Spleen (tissue), 13 donors: ENCODE measurements around the gene APOBEC3C. TPM values are rescaled to one million over a fixed set of nuclear protein-coding genes. Genes with fewer than 3 reads are reported as not detected.

Experiments used
- DNase-seq: peaks from one replicate; pipeline ENCODE4 v3.0.0-alpha.2; 2020
- H3K27ac ChIP-seq, 8 donors: fragments of 200-600 bp; sonication (generic) in 7 of 8; 1 replicate in 4 of 8; 2 replicates in 4 of 8; pipeline versions ENCODE4 v1.5.0 to v1.8.0; 2016 to 2021; ENCODE audit warnings: inconsistent platforms in 4 of 8, mild to moderate bottlenecking in 4 of 8, moderate library complexity in 1 of 8
- H3K27me3 ChIP-seq, 7 donors: fragments of 200-600 bp; sonication (generic) in 6 of 7; replicated peaks in 1 of 7; 1 replicate in 4 of 7; 2 replicates in 3 of 7; pipeline versions ENCODE4 v1.5.0 to v1.8.0; 2016 to 2021; ENCODE audit warnings: inconsistent platforms in 3 of 7, mild to moderate bottlenecking in 1 of 7
- H3K36me3 ChIP-seq, 6 donors: fragments of 200-600 bp; sonication (generic) in 5 of 6; 1 replicate in 4 of 6; 2 replicates in 2 of 6; pipeline versions ENCODE4 v1.5.0 to v1.8.0; 2016 to 2021; ENCODE audit warnings: inconsistent platforms in 2 of 6
- H3K4me1 ChIP-seq, 6 donors: fragments of 200-600 bp; sonication (generic) in 5 of 6; 1 replicate in 3 of 6; 2 replicates in 3 of 6; pipeline versions ENCODE4 v1.5.0 to v1.8.0; 2016 to 2021; ENCODE audit warnings: inconsistent platforms in 3 of 6
- H3K4me3 ChIP-seq, 8 donors: fragments of 200-600 bp; sonication (generic) in 7 of 8; 1 replicate in 4 of 8; 2 replicates in 4 of 8; pipeline versions ENCODE4 v1.5.0 to v1.8.0; 2016 to 2021; ENCODE audit warnings: inconsistent platforms in 4 of 8, mild to moderate bottlenecking in 4 of 8, moderate library complexity in 2 of 8
- H3K9me3 ChIP-seq, 8 donors: fragments of 200-600 bp; sonication (generic) in 7 of 8; 1 replicate in 4 of 8; 2 replicates in 4 of 8; pipeline versions ENCODE4 v1.5.0 to v1.8.0; 2016 to 2021; ENCODE audit warnings: inconsistent platforms in 4 of 8
- CTCF ChIP-seq, 11 experiments: fragments of 200-600 bp in 7 of 11; fragments of 450-650 bp in 4 of 11; sonication (generic) in 4 of 11; IDR thresholded peaks in 8 of 11; conservative IDR thresholded peaks in 3 of 11; 1 replicate in 7 of 11; 2 replicates in 4 of 11; pipeline versions ENCODE4 v1.4.0 to v1.8.0; 2016 to 2021; ENCODE audit warnings: antibody characterized with exemption in 11 of 11, inconsistent platforms in 4 of 11, mild to moderate bottlenecking in 1 of 11
- POLR2A ChIP-seq, 3 donors: fragments of 450-650 bp; IDR thresholded peaks; one replicate each; pipeline ENCODE4 v1.5.1; 2017; ENCODE audit warnings: antibody characterized with exemption in 3 of 3, mild to moderate bottlenecking in 1 of 3
- POLR2AphosphoS5 ChIP-seq, 3 donors: sonication (generic); formaldehyde crosslinking; IDR thresholded peaks; one replicate each; pipeline ENCODE4 v1.5.1; 2017; ENCODE audit warnings: antibody characterized with exemption in 3 of 3
- WGBS, 5 donors: extraction: QIAGEN DNeasy Blood & Tissue Kit in 3 of 5; methylation state at CpG; one replicate each; pipeline versions ENCODE4 v1.1.5 to v1.1.7; 2013 to 2018; 5-methylcytosine and 5-hydroxymethylcytosine counted together
- intact Hi-C: fragments of 100-400 bp; cut with DNase I; formaldehyde crosslinking; loops from one replicate; pipeline ENCODE4 v1.15.0; 2023; ENCODE audit warnings: low total_unique reads
- long read RNA-seq, 2 donors: transcript quantifications; one replicate each; lab custom pipeline, GENCODE V29; 2026
- polyA plus RNA-seq, 3 donors: library from polyadenylated mRNA; stranded (reverse); fragments of 200-250 nt; gene quantifications; one replicate each; pipeline ENCODE4 v1.2.1, GENCODE V29; 2013
- total RNA-seq, 7 donors: library from RNA; depleted of rRNA in 3 of 7; stranded (reverse); fragments of >200 nt in 3 of 7; fragmentation: NEBNext Ultra II Directional in 4 of 7; extraction: Animal tissue kit (Norgen Biotek cat#: 25700) in 4 of 7; gene quantifications; one replicate each; pipeline versions ENCODE4 v1.1.0 to v1.2.1, GENCODE V29; 2016 to 2021
- donor health status: healthy with polysubstance abuse.
- donor health status: DM: no; HTN: no; CAD: no; lungs with moderate emphysema.
- donor health status: DM: no; HTN: no; CAD: no.
- donor health status: Bipolar disorder and iron deficiency.
- donor health status: healthy.
- donor health status: DM: no; HTN: no; CAD: no.
- donor health status: DM: yes; HTN: yes; CAD: no.

The APOBEC3C gene
- total RNA-seq, result 10 to 100 TPM; 23.5 to 72.4 (median 54.2) TPM
- polyA plus RNA-seq, result 10 to 100 TPM; 42.8 to 60.3 (median 45.2) TPM
- long read RNA-seq, donor 1, transcript APOBEC3C-201 (4 exons, 2,818 nt), result major isoform, 20 of 20 reads
- long read RNA-seq, donor 1, partial matches to known transcripts, result 0 of 20 reads
- long read RNA-seq, donor 1, other reads (novel, unspliced or antisense), result 0 of 20 reads
- long read RNA-seq, donor 2, transcript APOBEC3C-201 (4 exons, 2,818 nt), result major isoform, 24 of 33 reads
- long read RNA-seq, donor 2, partial matches to known transcripts, result 8 of 33 reads
- long read RNA-seq, donor 2, other reads (novel, unspliced or antisense), result 0 of 33 reads

- H3K27ac ChIP-seq, result peak within 1 kb of the TSS; percentile 85 to 96 (median 92)
- TF ChIP-seq CTCF (IDR thresholded peaks at IDR 0.05 in 8 of 11, conservative IDR thresholded peaks at IDR 0.05 in 3 of 11) (peak in 9 of 11 experiments; percentile 7 to 53 (median 29)), POLR2AphosphoS5 (IDR thresholded peaks at IDR 0.05) (peak; percentile 75 to 86 (median 84)), POLR2A (IDR thresholded peaks at IDR 0.05) (peak in 2 of 3 donors; percentile 39 to 68)
- H3K27me3 ChIP-seq, result no peaks in the 10 kb centered on the region
- DNase-seq, result peak; percentile 91
- 0 to 2% (median 1%) methylated on average over 15 to 18 of the region's 18 CpGs for WGBS, 5 donors
- H3K4me1 ChIP-seq, result peaks cover 11 to 66% (median 39%) of the 10 kb centered on the region in 6 donors
- H3K9me3 ChIP-seq, result no peaks in the 10 kb centered on the region
- H3K4me3 ChIP-seq, result peak within 1 kb of the TSS; percentile 48 to 78 (median 60)
- intact Hi-C loops, result loop anchor here (10.0 kb wide), 2 partner anchors 61 to 301 kb away; partner anchors contain the start of genes APOBEC3G and RPL3
- peaks cover 0 to 35% (median 5%) of the 10 kb centered on the region in 6 donors for H3K36me3 ChIP-seq
These were observed at the start of gene APOBEC3C for GRCh38 chr22:39013942-39014722. Gene APOBEC3C (plus strand): TSS chr22:39014257. CDS start chr22:39014363, 106 bp downstream.

GRCh38 chr22:38964306-38964705 lies 49.8 kb upstream of the APOBEC3C start:
- 81 to 91% (median 89%) methylated on average over 7 of the region's 7 CpGs; no CpG with 5 or more reads in 1 of the 5 donors for WGBS, 5 donors
- no peak overlapping the region for H3K4me3 ChIP-seq
- peak; percentile 72 for DNase-seq
- no peaks in the 10 kb centered on the region for H3K9me3 ChIP-seq
- TF ChIP-seq POLR2AphosphoS5 (IDR thresholded peaks at IDR 0.05) (peak in 1 of 3 donors; percentile 12), CTCF (IDR thresholded peaks at IDR 0.05 in 8 of 11, conservative IDR thresholded peaks at IDR 0.05 in 3 of 11) (no peak), POLR2A (IDR thresholded peaks at IDR 0.05) (no peak)
- H3K27ac ChIP-seq, result peak overlapping the region in 2 of 8 donors; percentile 17 to 54
- intact Hi-C loops, result no loop called here
- peaks cover 0 to 44% (median 18%) of the 10 kb centered on the region in 6 donors for H3K4me1 ChIP-seq
- H3K36me3 ChIP-seq, result peaks cover 0 to 37% (median 0%) of the 10 kb centered on the region in 6 donors
- peaks cover 0 to 19% (median 0%) of the 10 kb centered on the region in 7 donors for H3K27me3 ChIP-seq

GRCh38 chr22:38964989-38965388 lies 49.1 kb upstream of the APOBEC3C start:
- Histone ChIP-seq H3K27me3 (peaks cover 0 to 24% (median 0%) of the 10 kb centered on the region in 7 donors), H3K9me3 (no peaks in the 10 kb centered on the region), H3K27ac (peak overlapping the region in 2 of 8 donors; percentile 28 to 54), H3K4me3 (peak overlapping the region in 1 of 8 donors; percentile 9), H3K4me1 (peaks cover 0 to 40% (median 18%) of the 10 kb centered on the region in 6 donors), H3K36me3 (peaks cover 0 to 30% (median 0%) of the 10 kb centered on the region in 6 donors)
- 75 to 82% (median 78%) methylated on average over 3 to 4 of the region's 4 CpGs; no CpG with 5 or more reads in 1 of the 5 donors for WGBS, 5 donors
- TF ChIP-seq POLR2AphosphoS5 (IDR thresholded peaks at IDR 0.05) (peak in 2 of 3 donors; percentile 6 to 35), CTCF (IDR thresholded peaks at IDR 0.05 in 8 of 11, conservative IDR thresholded peaks at IDR 0.05 in 3 of 11) (no peak), POLR2A (IDR thresholded peaks at IDR 0.05) (no peak)
- intact Hi-C loops, result no loop called here
- peak; percentile 62 for DNase-seq
